Ishikawa (cell line): ENCODE data around the gene C9orf72.

ENCODE experiments used
- CEBPB ChIP-seq: IDR thresholded peaks from 2 replicates; pipeline ENCODE4 v1.6.1; 2012
- CREB1 ChIP-seq: IDR thresholded peaks from 2 replicates; pipeline ENCODE4 v1.6.1; 2012; ENCODE audit warnings: low read depth
- EGR1 ChIP-seq: IDR thresholded peaks from 2 replicates; pipeline ENCODE4 v1.6.1; 2012
- EP300 ChIP-seq: IDR thresholded peaks from 2 replicates; pipeline ENCODE4 v1.6.1; 2012; ENCODE audit warnings: borderline replicate concordance
- FOXM1 ChIP-seq: IDR thresholded peaks from 2 replicates; pipeline ENCODE4 v1.6.1; 2012; ENCODE audit warnings: low read depth, borderline replicate concordance
- NFIC ChIP-seq: IDR thresholded peaks from 2 replicates; pipeline ENCODE4 v1.6.1; 2012
- TAF1 ChIP-seq: IDR thresholded peaks from 2 replicates; pipeline ENCODE4 v1.6.1; 2012; ENCODE audit warnings: low read depth, mild to moderate bottlenecking
- YY1 ChIP-seq: IDR thresholded peaks from 2 replicates; pipeline ENCODE4 v1.6.1; 2012; ENCODE audit warnings: low read depth
- ZBTB7A ChIP-seq: IDR thresholded peaks from 2 replicates; pipeline ENCODE4 v1.6.1; 2012; ENCODE audit warnings: low read depth
- TF ChIP-seq, protein P1 (sequence below): IDR thresholded peaks from 2 replicates; pipeline ENCODE4 v1.6.1; 2012
- TF ChIP-seq, protein P2 (sequence below): IDR thresholded peaks from 2 replicates; pipeline ENCODE4 v1.6.1; 2012; ENCODE audit warnings: low read depth, mild to moderate bottlenecking

DNA sequence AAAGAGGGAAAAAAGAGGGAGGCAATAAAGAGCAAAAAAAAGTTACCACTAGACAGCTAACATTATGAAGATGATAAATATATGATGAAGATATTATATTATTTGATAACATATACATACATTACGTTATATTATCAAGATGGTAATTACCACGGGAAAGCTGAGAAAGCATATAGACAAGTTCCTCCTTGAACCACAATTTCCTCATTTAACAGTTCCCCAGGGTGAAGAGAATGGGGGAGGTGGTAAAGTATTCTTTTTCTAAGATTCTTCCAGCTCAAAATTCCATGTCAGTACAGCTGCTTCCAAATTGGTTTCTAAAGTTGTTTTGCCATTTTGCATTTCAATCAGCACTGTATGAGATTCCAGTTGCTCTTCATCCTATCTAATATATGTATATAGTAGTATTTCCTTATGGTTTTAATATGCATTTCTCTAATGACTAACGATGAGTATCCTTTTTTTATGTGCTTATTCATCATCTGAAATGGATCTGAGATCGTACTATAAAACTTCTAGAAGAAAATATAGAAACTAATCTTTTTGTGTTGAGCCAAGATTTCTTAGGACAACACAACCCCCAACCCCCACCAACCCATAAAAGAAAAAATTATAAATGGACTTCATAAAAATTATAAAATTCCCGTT, 49.5 kb upstream of the C9orf72 start:
- TF ChIP-seq EGR1 (no peak), EP300 (no peak), YY1 (no peak), CREB1 (no peak), TAF1 (no peak), CEBPB (no peak), NFIC (no peak), ZBTB7A (no peak), FOXM1 (no peak)
- TF ChIP-seq, protein P1, sequence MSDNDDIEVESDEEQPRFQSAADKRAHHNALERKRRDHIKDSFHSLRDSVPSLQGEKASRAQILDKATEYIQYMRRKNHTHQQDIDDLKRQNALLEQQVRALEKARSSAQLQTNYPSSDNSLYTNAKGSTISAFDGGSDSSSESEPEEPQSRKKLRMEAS: no peak
- TF ChIP-seq, protein P2, sequence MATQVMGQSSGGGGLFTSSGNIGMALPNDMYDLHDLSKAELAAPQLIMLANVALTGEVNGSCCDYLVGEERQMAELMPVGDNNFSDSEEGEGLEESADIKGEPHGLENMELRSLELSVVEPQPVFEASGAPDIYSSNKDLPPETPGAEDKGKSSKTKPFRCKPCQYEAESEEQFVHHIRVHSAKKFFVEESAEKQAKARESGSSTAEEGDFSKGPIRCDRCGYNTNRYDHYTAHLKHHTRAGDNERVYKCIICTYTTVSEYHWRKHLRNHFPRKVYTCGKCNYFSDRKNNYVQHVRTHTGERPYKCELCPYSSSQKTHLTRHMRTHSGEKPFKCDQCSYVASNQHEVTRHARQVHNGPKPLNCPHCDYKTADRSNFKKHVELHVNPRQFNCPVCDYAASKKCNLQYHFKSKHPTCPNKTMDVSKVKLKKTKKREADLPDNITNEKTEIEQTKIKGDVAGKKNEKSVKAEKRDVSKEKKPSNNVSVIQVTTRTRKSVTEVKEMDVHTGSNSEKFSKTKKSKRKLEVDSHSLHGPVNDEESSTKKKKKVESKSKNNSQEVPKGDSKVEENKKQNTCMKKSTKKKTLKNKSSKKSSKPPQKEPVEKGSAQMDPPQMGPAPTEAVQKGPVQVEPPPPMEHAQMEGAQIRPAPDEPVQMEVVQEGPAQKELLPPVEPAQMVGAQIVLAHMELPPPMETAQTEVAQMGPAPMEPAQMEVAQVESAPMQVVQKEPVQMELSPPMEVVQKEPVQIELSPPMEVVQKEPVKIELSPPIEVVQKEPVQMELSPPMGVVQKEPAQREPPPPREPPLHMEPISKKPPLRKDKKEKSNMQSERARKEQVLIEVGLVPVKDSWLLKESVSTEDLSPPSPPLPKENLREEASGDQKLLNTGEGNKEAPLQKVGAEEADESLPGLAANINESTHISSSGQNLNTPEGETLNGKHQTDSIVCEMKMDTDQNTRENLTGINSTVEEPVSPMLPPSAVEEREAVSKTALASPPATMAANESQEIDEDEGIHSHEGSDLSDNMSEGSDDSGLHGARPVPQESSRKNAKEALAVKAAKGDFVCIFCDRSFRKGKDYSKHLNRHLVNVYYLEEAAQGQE: no peak
